ENCODE measurements around the gene CALM1. TPM values are rescaled to one million over a fixed set of nuclear protein-coding genes. Genes with fewer than 3 reads are reported as not detected.
"Not testable (repeated sequence)": the region's sequence is repeated elsewhere in the genome, so short reads cannot be mapped to it uniquely, and the experiment has no call there.

The CALM1 gene
- total RNA-seq, 1 experiment from 2014 or later, result 327 TPM

GRCh38 chr14:90383126-90383730, 13.6 kb upstream of the CALM1 start:
- DNase-seq (ENCODE audit: low read depth), result peak; percentile 99

DNA sequence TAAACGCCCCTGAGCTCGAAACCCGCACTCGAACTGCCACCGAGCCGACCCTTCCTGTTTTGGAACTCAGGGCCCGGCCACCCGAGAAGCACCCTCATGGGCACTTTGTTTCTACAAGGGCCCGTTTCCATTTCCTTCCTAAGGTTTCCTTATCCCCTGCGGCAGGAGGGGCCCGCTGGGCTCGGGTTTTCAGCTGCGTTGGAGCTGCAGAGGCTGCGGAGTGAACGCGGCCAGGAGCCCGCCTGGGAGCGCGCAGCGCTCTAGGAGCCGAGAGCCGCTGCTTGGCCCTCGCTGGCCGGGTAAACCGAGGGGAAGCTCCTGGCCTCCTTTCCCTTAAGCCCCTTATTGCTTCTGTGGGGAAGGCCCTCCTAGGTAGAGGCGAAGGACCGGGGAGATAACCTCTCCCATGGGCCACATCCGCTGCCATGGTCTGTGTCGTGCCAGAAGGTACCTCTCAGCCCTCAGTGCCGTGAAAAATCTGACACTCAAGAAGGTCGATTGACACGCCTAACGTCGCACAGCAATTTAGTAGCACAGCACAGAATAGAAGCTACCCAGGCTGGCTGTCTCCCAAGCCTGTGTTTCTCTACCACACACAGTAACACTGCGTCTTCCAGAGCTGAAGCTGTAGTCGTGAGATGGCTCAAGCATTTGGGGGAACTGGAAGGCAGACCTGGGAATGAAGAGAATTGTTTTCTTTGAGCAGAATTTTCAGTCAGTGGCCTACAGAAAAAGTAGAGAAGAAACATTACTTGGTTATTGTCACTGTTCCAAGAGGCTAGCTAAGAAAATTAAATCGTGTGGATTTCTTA, 12.9 kb upstream of the CALM1 start:
- peak; percentile 36 for DNase-seq (ENCODE audit: low read depth)

- DNase-seq (ENCODE audit: low read depth), result no peak
These were observed 12.3 kb upstream of the CALM1 start for GRCh38 chr14:90384543-90384911.

GRCh38 chr14:90386321-90386720, 10.5 kb upstream of the CALM1 start:
- DNase-seq (ENCODE audit: low read depth), result no peak

DNA sequence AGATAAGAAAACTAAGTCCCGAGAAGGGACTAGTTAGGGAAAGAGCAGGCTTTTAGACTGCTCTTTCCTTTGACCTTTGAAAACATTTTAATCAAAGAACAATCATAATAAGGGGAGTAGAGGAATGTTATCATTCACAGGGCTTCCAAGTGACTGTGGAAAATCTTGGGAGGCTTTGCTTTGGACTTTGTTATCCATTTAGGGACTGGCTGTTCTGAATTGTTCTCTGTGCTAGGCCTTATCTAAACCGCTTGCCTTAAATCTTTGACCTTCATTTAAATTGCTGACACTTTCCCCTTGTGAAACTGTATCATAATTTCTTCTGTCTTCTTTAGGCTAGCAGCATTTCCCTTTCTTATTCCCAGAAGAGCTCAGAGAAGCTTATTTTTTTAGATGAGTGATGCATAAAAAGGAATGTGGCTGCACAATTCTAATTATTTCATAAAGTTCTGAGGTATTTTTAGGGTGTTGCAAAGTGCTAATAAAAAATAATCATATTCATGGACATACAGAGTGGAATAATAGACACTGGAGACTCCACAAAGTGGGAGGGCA, 9.5 kb upstream of the CALM1 start:
- DNase-seq (ENCODE audit: low read depth), result no peak

- peak; percentile 72 for DNase-seq (ENCODE audit: low read depth)
These were observed 8.4 kb upstream of the CALM1 start for GRCh38 chr14:90388437-90388836.

DNA sequence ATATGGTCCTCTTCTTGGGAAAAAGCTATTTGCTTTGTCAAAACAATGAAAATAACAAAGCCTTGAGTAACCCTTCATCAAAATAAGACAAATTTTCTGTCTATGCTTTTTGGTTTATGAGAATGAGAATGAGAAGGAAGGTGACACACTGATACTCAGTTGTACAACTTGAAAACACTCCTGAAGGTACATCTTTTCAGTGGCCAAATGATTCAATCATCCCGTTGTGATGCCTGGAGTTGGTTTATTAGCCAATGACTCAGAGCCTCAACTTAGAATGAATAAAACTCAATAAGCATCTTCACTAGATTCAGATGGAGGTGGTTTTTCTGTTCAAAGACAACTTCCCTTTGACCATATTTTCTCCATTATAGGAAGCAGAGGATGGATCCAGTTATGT, 7.8 kb upstream of the CALM1 start:
- DNase-seq (ENCODE audit: low read depth), result no peak

GRCh38 chr14:90393966-90394365, 2.9 kb upstream of the CALM1 start:
- no peak for DNase-seq (ENCODE audit: low read depth)

DNA sequence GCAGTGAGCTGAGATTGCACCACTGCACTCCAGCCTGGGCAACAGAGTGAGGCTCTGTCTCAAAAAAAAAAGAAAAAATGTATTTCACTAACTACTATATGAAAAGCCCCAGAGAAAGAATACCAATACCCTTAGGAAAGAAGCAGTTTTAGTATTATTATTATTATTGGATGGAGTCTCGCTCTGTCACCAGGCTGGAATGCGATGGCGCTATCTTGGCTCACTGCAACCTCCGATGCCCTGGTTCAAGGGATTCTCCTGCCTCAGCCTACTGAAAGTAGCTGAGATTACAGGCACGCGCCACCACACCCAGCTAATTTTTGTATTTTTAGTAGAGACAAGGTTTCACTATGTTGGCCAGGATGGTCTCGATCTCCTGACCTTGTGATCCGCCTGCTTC, 2.0 kb upstream of the CALM1 start:
- not testable (repeated sequence) for DNase-seq (ENCODE audit: low read depth)

DNA sequence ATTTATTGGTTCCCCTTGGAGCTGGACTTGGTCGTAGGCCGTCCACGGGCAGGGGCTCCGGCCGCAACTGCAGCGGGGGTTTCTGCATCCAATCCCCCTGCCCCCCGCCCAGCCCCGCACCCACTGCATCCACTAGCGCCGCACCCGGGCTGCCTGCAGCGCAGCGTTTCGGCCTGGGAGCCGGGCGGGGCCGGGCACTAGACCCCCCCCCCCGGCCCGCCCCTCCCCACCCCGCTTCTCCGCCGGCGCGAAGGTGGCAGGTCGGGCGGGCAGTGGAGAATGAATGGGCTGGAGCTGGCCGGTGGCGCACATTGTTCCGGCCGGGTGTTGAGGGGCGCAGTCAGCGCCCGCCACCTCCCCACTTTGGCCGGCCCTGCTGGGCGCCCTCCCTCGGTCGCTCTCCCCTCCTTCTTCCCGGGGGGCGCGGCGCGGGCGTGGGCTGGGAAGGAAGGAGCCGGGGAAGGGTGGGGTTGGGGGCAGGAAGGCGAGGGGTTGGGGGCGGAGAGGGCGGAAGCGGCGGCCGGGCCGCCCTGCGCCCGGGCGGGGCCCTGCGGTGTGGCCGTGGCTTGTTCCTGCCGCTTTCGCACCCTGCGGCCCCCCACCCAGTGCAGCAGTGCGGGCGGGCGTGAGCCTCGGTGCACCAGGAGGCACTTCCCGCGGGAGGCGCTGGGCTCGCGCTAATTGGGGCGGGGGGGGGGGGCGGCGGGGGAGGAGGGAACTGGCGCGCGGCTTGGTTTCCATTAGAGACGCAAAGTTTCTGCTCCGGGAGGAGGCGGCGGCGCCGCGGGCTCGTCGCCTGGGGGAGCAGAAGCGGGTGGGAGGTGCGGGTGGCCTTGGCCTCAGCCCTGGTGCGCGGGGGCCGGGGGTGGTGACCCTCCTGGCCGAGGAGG, 841 bp downstream of the CALM1 start:
- peak; percentile 54 for DNase-seq (ENCODE audit: low read depth)

DNA sequence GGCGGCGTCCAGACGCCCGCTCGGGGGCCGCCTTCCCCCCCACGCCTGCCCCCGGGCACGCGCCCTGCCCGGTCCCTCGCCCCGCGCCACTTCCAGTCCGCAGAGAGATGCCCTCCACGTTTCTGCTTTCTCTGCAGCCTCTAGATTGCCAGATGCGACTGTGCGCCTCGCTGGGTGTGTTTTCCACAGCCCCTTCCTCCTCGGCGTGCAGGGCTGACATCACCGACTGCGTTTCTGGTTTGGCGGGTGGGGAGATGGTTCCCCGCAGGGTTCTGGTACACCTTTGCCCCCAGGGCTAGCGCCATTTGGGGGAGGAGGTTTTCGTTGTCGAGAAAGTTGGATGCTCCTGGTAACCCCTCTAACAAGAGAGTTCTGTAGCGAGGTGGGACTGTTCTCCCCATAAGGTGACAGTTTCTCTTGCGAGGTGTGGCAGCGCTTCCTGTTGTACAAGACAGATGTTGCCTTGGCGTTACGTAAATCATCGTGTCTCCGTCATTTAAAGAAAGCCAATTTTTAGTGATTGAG, 1.5 kb downstream of the CALM1 start:
- no peak for DNase-seq (ENCODE audit: low read depth)

DNA sequence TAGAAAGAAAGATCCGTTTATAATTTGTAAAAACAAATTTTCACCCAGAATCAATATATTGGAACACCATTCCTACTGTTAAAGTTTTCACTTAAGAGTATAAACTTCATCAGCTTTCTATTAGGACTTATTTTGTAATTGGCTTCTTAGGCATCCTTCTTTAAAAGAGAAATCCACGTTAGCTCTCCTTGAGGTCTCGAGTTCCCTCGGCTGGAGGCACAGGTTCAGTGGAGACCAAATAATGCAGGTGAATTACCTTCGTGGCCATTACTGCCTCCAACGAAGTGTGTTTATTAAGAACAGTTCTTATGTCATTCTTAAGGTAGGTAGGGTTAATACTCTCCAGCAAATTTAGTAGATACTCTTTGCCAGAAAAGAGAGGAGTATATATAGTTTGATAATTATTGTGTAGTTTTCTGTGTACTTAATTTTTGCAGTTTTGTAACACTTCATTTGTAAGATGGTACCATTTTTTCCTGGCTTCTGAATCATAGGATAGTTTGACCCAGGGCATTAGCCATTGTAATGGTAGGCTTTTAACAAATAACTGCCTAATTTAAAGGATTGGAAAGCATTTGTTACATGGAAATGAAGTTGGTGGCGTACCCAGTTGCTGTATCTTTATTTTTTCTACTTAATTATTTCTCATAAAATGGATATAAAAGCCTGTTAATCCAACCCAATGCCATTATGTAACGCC, 2.2 kb downstream of the CALM1 start:
- no peak for DNase-seq (ENCODE audit: low read depth)

DNA sequence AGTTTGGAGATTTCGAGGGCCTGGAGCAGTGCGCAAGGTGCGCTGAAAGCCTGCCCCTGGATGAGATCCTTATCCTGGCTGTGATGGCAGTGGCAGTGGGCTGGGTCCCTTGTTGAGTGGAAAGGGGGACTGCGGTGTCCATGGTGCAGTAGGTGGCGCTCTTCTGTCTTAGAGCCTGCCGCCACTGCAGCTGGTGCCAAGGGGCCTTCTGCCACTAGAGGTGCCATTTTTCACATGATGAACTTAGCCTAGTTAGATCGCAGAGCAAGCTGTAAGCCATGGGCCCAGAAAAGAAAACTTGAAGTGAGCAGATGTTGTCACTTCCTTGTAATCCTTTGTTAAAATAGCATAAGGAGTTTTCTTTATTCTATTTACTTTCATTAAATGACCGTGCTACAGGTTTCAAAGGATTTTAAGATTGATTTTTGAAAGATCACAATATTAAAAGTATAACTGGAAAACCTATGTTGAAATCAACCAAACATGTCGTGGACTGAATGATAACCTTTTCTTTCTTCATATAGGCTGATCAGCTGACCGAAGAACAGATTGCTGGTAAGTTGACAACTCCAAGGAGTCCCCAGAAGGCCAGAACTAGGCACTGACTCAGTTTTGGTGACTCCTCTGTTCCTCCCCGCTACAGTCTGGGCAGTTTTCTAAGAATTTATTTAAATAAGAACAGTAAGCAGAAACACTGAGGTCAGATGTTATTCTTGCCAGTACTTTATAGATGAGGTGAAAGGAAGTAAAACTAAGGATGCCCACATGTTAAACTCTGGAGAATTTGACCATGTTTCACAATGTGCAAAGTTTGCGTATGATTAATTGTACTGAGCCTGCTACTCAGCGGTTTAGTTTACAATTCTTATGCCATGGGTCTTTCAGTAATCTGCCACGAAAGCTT, 3.0 kb downstream of the CALM1 start:
- peak; percentile 84 for DNase-seq (ENCODE audit: low read depth)

DNA sequence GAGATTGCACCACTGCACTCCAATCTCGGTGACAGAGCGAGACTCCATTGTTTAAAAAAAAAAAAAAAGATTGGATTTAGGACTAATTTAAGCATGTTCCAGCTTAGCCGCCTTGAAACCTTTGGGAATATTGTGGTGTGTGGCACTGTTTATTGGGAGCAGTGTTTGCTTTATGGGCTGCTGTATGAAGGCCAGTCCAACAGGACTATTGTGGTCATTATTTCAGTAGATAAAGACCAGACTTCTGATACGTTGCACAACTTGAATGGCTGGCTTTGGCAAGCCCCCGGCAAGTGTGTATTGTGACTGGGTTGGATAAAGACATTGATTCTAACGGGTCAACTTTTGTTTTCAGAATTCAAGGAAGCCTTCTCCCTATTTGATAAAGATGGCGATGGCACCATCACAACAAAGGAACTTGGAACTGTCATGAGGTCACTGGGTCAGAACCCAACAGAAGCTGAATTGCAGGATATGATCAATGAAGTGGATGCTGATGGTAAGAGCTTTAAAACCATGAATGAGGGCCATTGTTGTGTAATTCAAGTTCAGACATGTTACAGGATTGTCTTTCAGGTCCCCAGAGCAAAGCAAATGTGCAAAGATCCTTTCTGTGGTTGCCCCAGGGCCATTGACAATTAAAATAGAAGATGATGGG, 4.2 kb downstream of the CALM1 start:
- no peak for DNase-seq (ENCODE audit: low read depth)

- no peak for DNase-seq (ENCODE audit: low read depth)
These were observed 5.2 kb downstream of the CALM1 start for GRCh38 chr14:90402016-90402415.

DNA sequence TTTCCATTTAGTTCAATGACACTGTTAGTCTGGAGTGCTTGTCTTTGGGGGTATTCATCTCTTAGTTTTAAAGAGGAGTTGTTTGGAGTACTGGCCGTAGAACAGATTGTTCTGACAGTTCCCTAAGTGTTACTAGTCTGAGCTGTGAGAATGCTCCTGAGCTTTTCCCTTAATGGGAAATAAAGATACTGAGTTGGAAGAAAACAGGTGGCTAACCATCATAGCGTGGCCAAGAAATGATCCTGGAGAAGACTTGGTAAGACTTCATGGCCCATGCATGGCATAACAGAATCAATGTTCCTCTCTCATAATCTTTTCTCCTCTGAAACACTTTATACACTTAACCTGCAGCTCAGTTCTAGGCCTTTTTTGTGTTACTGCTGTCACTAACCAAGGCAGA, 6.2 kb downstream of the CALM1 start:
- DNase-seq (ENCODE audit: low read depth), result no peak

GRCh38 chr14:90405101-90405500, 8.3 kb downstream of the CALM1 start:
- DNase-seq (ENCODE audit: low read depth), result no peak

- no peak for DNase-seq (ENCODE audit: low read depth)
These were observed 8.9 kb downstream of the CALM1 start for GRCh38 chr14:90405755-90406154.

DNA sequence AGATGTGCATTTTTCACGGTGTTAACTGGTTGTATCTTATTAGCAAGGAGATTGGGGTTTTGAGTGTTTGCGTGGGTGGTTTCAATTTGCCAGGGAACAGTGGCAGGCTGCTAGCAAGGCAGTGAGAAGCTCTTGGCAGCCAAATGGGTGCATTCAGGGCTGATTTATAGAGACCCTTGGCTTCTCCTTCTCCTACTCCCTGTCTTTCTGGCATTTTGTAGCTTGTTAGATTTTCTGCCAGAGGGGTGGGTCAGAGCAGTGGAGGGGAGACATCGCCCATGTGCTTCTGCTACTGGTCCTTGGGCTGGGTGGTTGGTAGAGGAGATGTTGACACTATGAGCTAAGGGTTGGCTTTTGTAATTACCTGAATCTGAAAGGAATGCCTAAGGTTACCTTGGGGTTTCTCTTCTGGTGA, 9.6 kb downstream of the CALM1 start:
- no peak for DNase-seq (ENCODE audit: low read depth)

DNA sequence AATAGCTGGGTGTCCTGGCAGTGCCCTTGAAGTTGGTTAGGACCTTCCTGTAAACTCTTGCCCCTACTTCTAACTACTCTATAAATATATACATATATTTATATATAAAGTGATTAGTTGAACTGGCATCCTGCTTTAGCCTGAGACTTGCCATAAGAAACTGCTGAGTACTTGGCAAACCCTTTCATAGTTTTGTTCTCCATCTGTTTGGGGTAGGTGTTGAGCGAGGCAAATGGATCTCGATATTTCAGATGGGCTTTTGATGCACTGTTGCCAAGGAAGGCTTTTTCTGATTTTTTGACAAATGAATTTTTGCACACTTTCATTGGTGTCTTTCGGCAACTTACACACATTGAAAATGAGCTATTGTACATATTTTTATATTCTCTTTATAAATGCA, 10.4 kb downstream of the CALM1 start:
- DNase-seq (ENCODE audit: low read depth), result no peak

Data from RPMI7951 (cell line).